Right renal pelvis (tissue), 4 donors: Measurements from ENCODE around the gene INO80E. TPM values are rescaled to one million over a fixed set of nuclear protein-coding genes. Genes with fewer than 3 reads are reported as not detected.
A peak's percentile ranks its signal among the peaks of the same experiment; 100 is the strongest.
"Not testable (repeated sequence)": the region's sequence is repeated elsewhere in the genome, so short reads cannot be mapped to it uniquely, and the experiment has no call there.

Experiments used
- DNase-seq, 4 donors: peaks; one replicate each; pipeline ENCODE4 v3.0.0-alpha.2; 2013; ENCODE audit warnings: low read depth in 4 of 4, low spot score in 3 of 4, missing footprints in 1 of 4
- polyA plus RNA-seq, 4 donors: library from polyadenylated mRNA; unstranded; fragments of 120-200 nt; gene quantifications; one replicate each; pipeline ENCODE4 v1.2.1, GENCODE V29; 2013; ENCODE audit not compliant: insufficient read length in 4 of 4

The INO80E gene
- polyA plus RNA-seq, 4 donors, result 43.5 to 56.0 (median 48.6) TPM

DNA sequence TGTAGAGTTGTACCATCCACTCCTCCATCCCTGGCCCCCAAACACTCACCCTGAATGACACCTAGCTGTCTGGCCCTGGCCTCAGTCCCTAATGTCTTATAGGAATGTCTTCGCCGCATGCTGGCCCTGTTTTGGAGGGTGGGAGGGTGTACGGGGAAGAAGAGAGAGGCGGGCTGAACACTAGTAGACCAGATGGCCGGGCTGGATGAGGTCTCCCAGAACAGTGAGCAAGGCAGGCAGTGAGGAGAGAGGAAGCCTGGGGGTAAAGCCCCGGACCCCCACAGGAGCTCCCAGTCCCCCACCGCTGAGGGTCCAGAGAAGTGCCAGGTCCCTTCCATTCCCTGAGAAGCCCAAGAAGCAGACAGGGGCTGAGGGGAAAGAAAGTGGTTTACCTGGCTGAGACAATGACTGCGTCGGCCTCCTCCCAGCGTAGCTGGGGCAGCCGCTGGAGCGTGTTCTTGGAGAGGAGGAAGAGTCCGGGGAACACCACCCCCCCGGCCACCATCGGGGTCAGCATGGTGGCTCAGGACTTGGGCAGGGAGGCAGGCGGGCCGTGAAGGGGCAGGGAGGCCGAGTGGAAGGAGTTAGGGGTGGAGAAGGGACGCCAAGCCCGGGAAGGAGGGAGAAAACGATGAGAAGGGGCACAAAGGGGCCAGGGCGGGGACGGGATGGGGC, 34.1 kb downstream of the INO80E start:
- DNase-seq, result no peak

DNA sequence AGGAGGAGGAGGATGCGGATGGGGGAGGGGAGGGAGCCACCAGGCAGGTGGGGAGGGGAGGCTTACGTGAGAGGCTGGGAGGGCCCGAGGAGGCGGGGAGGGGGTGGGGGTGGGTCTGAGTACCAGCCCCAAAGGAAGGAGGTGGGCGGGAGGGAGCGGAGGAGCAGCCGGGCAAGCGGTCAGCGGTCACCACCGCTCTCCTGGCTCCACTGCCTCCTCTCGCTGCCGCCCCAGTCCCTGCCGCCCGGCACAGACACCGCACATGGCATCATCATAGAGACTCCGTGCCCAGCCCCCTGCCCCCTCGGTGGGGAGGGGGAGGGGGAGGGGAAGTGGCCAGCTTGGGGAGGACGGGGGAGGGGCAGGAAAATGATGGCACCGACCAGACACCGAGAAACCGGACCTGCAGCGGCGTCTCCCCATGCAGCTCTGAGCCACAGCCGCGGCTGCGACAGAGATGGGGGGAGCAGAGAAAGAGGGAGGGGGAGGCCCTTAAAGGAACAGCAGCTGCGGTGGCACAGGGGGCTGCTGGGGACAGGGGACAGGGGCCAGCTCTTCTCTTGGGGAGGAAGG, 34.9 kb downstream of the INO80E start, which contains the start of gene TLCD3B:
TLCD3B (minus strand) TSS at position 431 of the 573 bp plus-strand sequence. CDS start 744 bp downstream, outside the sequence.
- no peak for DNase-seq

DNA sequence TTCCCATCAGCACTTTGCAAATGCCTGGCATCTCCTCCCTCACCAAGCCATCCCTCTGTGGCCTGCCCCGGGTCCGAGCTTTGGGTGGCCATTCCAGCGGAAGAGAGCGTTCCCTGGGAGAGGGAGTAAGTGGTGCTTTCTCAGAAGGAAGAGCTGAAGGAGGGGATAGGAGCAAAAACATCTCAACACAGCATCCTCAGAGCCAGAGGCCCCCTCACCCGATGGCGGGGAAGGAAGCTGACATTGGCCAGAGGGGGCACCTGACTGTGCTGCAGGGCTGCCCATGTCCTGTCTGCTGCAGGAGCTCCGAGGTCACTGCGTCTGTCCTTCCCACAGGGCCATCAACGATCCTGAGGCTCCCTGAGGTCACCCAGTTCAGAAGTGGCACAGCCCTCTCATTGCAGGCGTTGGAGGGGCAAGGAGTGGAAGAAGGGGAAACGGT, 35.5 kb downstream of the INO80E start:
- no peak for DNase-seq

DNA sequence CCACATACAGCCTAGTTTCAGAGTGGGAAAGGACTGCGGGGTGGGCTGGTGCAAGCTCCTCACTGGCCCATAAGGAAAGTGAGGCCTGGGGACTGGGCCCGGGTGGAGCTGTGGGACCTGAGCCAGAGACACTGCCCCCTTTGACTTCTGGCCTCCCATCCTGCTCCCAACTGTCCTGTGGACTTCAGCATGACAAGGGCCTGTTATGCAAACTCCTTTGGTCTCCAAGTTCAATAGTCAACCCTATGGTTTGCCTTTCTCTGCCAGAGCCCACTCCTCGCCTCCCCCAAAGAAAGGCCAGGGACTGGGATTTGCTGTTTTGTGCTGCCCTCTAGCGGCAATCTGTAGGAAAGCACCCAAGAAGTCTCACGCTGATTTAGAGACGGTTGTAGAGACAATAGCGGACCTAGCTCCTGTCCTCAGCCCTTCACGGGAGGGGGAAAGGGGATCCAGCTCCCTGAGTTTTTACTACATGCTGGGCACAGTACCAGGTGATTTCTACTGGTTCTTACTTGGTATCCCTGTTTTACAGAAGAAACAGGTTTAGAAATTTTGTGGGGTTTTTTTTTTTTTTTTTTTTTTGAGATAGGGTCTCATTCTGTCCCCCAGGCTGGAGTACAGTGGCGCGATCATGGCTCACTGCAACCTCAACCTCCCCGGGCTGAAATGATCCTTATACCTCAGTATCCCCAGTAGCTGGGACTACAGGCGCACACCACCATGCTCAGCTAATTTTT, 36.2 kb downstream of the INO80E start:
- peak in 2 of 4 donors; percentile 60 to 67 for DNase-seq

DNA sequence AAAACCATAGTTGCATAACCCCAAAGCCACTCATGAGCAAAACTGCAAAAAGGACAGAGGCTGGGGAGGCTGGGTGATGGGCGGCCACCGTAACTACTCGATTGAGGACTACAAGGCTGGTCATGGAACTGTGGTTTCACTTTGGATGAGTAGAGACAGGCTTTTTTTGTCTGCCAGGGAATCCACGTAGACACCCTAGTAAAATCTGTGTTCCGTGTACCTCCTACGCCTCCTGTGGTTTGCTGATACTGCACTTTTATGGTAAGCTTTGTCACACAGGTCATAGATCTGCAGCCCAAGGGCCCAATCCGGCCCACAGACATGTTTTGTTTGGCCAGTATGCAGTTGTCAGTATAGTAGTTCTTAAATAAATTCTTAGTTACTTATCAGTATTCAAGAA, 37.2 kb downstream of the INO80E start:
- no peak for DNase-seq

DNA sequence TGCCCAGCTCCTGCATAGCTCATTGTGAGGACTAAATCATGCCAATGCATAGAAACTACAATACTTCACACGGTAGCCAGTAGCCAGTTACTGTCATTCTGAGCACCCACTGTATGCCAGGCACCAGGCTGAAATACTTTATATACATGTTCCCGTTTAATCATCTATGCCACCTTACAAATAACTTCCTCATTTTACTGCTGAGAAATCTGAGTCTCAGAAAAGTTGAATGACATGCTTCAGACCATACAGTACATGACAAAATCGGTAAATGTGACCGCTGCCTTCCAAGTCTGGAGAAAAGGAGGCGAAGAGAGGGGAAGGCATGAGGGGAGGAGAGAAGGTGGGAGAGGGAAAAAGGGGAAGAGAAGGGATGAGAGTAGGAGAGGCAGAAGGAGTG, 44.2 kb downstream of the INO80E start:
- DNase-seq, result no peak

DNA sequence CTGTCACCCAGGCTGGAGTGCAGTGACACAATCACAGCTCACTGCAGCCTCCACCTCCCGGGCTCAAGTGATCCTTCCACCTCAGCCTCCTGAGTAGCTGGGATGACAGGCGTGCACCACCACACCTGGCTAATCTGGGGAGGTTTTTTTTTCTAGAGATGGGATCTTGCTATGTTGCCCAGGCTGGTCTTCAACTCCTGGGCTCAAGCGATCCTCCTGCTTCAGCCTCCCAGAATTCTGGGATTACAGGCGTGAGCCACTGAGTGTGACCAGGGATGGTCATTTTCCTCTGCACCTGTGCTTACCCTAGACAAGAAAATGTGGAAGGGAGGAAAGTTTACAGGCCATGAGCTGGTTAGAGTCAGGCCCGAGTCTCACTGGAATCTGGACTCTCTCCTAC, 44.6 kb downstream of the INO80E start:
- DNase-seq, result not testable (repeated sequence)

DNA sequence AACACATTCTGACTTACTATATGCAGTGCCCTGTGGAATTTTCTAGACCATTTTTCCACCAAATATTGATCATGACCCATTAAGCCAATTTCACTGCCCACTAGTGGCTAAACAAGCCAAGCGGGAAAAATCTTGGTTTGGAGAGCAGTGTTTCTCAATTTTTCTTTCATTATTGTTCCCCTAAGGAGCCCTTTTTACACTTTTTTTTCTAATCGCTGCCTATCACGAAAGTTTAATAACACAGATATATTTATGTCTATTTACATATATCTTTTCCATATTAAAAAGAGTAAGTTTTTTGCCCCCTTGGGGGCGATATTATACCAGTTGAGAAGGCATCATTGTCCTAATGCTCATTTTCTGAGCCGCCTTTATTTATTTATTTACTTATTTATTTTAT, 45.8 kb downstream of the INO80E start:
- DNase-seq, result peak in 1 of 4 donors; percentile 19

DNA sequence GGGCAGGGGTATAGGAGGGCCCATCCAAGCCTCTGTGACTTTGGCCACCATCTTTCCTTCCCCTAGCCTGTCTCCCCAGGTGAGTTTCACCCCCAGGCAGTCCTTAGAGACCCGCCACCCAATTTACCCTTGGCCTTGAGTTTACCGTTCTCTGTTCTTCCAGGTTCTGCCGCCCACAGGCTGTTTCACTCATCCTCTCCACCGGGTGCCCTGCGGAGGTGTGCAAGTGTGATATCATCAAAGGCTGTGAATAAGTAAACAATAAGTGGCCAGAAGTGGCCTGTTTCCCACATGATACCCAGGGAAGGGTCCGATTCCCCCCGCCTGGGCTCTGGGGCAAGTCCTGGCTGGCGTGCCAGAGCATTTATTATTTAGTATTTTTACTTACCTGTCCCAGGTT, 50.1 kb downstream of the INO80E start:
- DNase-seq, result no peak

DNA sequence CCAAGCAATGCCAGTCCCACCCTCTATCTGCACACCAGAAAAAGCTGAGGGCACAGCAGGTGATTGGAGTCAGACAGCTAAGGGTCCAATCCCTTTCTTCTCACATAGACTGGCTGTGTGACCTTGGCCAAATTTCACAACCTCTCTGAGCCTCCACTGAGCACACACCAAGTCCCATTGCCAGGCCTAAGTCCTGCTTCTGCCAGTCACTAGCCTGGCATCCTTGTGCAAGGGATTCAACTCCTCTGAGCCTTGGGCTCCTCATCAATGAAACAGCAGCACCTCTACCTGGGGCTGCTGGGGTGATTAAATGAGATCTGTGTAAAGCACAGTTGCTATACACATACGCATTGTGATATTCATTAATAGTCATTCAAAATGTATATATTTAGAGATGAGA, 50.5 kb downstream of the INO80E start:
- DNase-seq, result no peak

DNA sequence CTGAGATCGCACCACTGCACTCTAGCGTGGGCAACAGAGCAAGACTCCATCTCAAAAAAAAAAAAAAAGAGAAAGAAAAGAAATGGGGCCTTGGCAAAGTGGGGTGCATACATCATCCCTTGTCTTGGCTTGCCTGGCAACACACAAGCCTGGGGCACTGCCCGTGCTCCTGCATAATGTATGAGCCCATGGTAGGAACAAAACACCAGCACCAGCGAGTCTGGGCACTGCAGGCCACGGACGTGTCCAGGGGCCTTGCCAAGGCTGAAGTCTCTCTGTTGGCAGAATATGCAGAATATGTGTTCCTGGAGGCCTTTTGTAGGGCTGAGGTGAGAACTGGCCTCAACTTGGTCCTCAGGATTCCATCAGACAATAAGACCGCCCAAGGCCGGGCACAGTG, 53.8 kb downstream of the INO80E start:
- DNase-seq, result no peak

DNA sequence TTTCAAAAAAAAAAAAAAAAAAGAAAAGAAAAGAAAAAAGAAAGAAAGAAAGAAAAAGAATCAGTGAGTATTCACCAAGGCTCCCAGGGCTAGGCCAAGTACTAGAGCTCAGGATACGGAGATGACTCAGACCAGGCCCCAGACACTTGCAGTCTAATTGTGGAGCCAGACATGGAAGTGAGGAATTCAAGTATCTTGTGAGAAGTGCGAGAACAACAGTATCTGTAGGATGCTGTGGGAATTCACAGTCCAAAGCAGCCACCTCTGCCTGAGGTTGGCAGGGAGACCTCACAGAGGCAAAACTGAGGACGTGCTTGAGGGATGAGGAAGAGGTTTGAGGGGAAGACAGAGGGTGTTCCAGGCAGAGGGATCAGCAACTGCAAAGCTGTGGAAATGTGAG, 55.5 kb downstream of the INO80E start:
- no peak for DNase-seq

DNA sequence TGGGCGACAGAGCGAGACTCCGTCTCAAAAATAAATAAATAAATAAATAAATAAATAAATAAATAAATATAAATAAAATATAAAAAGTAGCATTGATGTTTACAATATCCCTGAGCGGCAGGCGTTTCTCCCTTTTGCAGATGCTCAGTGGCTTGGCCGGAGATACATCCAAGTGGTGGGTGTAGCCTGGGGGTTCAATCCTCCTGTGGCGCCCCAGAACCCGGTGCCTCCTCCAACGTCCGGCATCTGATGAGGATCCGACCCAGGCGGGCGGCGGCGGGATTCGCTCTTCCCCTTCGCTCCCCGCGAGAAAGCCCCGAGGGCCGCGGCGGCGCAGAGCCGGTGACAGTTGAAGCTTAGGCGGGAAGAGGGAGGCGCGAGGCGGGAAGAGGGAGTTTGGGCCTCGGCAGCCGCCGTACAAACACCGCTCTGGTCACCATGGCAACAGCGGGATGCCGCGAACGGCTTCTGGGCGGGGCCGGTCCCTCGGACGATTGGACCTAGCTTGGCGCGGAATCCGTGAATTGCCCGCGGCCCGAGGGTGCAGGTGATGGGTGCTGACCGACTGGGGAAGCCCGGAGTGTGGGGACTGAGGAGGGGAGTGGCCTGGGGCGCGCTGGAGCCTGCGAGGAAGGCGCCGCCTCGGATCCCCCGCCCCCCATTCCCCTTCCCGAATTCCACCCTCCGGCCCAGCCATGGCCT, 56.8 kb downstream of the INO80E start:
- DNase-seq, result peak; percentile 78 to 85 (median 80)

DNA sequence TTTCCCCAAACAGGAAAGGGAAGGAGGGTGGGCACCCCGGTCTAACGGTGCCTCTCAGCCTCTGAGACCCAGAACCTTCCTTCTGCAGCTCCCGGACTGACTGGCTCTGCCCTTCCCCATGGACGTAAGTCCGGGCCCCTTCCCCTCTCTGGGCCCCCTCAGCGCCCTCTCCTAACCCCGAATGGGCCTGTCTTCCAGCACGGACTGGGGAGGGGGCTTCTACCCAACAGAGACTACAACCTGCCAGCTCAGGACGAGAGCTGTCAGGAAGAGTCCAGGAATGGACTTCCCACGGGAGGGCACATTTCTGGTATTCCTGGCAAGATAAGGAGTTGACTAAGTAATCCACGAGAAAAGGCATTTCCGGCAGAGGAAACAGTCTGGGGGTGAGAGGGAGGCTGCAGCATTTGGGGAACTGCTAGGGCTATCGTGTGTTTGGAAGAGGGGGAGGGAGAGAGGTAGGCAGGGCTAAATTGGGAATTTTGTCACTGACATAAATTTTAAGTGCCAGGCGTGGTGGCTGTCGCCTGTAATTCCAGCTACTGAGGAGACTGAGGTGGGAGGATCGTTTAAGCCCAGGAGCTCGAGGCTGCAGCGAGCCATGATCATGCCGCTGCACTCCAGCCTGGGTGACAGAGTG, 57.5 kb downstream of the INO80E start:
- no peak for DNase-seq

DNA sequence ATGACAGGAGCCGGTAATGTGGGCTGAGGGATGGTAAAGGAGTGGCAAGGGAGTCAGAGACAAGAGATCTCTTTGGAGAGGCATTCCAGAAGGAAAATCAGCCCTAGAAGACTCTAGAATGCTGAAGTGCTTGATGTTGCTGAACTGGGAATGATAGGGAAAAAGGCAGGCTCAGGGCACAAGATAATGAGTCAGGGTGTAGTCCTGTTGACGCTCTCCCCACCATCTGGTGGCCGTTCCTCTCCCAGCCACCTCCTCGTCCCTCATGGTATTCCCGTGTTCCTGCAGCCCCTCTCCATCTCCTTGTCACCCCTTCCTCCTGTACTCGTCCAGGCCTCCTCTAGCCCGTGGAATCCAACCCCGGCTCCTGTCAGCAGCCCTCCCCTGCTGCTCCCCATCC, 58.4 kb downstream of the INO80E start:
- no peak for DNase-seq

DNA sequence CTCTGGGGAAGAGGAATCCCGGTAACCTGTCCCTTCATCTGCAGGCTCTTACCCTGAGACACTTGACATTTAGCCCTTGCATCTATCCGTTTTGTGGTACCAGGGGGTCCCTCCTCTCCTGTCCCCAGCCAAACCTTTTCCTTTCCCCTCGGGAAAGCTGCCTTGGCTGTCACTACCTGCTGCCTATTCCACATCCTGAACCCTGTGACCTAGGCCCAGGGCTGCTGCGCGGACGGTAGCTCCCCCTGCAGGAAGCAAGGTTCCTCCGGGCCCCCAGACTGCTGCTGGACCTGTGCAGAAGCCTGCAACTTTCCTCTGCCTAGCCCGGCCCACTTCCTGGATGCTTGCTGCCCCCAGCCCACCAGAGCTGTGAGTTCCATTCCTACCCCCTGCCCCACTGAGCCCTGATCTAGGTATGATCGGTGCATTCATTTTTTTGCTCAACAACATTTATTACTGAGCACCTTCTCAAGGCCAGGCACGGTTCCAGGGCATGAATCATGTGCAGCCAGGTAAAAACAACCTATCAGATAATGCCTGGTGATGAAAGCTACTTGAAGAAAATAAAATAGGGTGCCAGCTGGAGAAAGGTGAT, 59.0 kb downstream of the INO80E start:
- DNase-seq, result no peak
